ENCODE data around the gene TMEM86A. TPM values are rescaled to one million over a fixed set of nuclear protein-coding genes. Genes with fewer than 3 reads are reported as not detected.

Gene TMEM86A
- total RNA-seq, 1 donor: 0.27 TPM

DNA sequence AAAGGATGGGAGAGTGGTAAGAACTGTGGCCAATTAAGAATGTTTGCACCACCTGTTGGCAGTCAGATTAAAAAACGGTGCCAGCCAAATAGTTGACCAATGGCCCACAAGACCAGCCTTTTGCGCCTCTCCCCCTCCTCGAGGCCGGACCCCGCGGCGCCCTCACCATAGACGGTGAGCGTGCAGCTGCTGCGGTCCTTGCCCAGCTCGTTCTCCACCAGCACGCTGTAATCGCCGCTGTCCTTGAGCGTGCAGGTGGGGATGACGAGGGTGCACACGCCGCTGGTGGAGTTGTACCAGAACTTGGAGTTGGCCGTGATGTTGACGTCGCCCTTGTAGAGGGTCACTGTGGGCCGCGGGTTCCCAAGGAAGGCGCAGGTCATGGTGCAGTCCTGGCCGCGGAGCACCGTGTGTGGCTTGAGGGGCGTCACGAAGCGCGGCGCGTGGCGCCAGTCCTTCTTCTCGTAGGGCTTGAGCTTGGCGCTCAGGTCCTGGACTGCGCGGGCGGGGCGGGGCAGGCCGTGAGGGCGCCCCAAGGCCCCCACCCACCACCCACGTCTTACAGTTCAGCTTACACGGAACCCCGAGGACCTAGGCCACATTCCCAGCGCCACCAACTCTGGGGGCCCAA is 7.2 kb downstream of the TMEM86A start:
- TF ChIP-seq CTCF (IDR thresholded peaks at IDR 0.05; ENCODE audit: insufficient read depth, low read length): no peak
- H3K4me3 ChIP-seq (ENCODE audit: low read depth, low read length): no peak overlapping the region
- no peak for DNase-seq (ENCODE audit: low read depth)

GRCh38 chr11:18706330-18707243 is 8.0 kb downstream of the TMEM86A start:
- no peak overlapping the region for H3K4me3 ChIP-seq (ENCODE audit: low read depth, low read length)
- no peak for DNase-seq (ENCODE audit: low read depth)
- TF ChIP-seq CTCF (IDR thresholded peaks at IDR 0.05; ENCODE audit: insufficient read depth, low read length): no peak

GRCh38 chr11:18707811-18708340 is 9.3 kb downstream of the TMEM86A start:
- H3K4me3 ChIP-seq (ENCODE audit: low read depth, low read length): no peak overlapping the region
- no peak for DNase-seq (ENCODE audit: low read depth)
- TF ChIP-seq CTCF (IDR thresholded peaks at IDR 0.05; ENCODE audit: insufficient read depth, low read length): no peak

DNA sequence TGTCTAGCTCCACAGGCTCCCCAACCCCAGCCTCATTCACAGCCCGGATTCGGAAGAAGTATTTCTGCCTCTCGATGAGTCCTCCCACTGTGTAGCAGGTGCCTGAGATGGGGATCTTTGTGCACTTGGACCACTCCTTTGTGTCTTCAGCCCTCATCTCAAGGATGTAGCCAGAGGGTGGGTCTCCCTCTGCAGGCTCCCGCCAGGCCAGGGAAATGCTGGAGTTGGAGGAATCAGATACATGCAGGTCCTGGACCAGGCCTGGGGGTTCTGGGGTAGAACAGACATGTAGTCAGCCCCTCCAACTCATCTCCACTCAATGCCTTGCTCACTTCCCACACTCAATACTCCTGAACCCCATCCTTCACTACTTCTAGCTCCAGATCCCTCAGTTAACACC is 10.8 kb downstream of the TMEM86A start:
- DNase-seq (ENCODE audit: low read depth): no peak
- H3K4me3 ChIP-seq (ENCODE audit: low read depth, low read length): no peak overlapping the region
- TF ChIP-seq CTCF (IDR thresholded peaks at IDR 0.05; ENCODE audit: insufficient read depth, low read length): no peak

GRCh38 chr11:18710545-18710944 is 12.0 kb downstream of the TMEM86A start:
- no peak overlapping the region for H3K4me3 ChIP-seq (ENCODE audit: low read depth, low read length)
- TF ChIP-seq CTCF (IDR thresholded peaks at IDR 0.05; ENCODE audit: insufficient read depth, low read length): no peak
- no peak for DNase-seq (ENCODE audit: low read depth)

DNA sequence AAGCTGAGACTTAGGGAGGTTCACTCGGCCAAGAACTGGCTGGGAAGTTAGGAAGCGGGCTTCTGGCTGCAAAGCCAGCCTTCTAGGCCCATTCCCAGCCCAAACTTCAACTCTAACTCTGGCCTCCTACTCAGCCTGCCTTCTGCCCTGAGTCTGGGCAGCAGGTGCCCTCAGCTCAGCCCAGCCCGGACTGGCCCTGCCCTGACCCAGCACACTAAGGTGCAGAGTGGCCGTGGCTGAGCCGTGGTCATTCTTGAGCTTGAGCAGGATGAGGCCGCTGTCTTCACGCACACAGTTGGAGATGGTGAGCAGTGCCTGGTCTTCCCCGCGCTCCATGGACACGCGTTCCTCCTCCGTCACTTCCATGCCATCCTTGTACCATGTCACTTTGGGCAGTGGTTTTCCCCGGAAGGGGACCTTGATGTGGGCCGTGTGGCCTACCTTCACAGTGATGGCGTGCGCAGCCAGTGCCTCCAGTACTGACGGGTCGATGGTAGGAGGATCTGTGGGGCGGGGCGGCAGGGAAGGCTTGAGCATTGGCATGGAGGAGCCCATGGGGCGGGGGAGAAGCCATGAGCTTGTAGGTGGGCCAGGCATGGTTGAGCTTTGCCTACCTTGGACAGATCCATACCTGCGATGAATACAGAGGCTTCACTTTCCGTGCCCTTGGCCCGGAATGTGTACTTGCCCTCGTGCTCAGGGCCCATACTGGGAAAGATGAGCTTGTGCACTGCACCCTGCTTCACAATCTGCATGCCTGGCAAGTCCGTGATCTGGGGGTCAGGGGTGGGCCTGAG is 15.3 kb downstream of the TMEM86A start:
- H3K4me3 ChIP-seq (ENCODE audit: low read depth, low read length): no peak overlapping the region
- no peak for DNase-seq (ENCODE audit: low read depth)
- TF ChIP-seq CTCF (IDR thresholded peaks at IDR 0.05; ENCODE audit: insufficient read depth, low read length): no peak

All from fibroblast of the aortic adventitia (primary cell).